Measurements from ENCODE around the gene PRM1.

Gene PRM1

GRCh38 chr16:11236461-11237254, 44.5 kb downstream of the PRM1 start:
- DNase-seq (ENCODE audit: low read depth): no peak

GRCh38 chr16:11235703-11235991, 45.5 kb downstream of the PRM1 start:
- no peak for DNase-seq (ENCODE audit: low read depth)

GRCh38 chr16:11234884-11235702, 46.0 kb downstream of the PRM1 start:
- DNase-seq (ENCODE audit: low read depth): no peak

GRCh38 chr16:11233727-11234376, 47.3 kb downstream of the PRM1 start:
- DNase-seq (ENCODE audit: low read depth): no peak

- DNase-seq (ENCODE audit: low read depth): peak; percentile 80
These were observed 48.0 kb downstream of the PRM1 start for GRCh38 chr16:11232852-11233726.

GRCh38 chr16:11232302-11232851, 48.8 kb downstream of the PRM1 start:
- DNase-seq (ENCODE audit: low read depth): no peak

GRCh38 chr16:11231367-11231970, 49.7 kb downstream of the PRM1 start:
- no peak for DNase-seq (ENCODE audit: low read depth)

Data from stimulated activated CD8-positive, alpha-beta memory T cell treated with anti-CD3 and anti-CD28 coated beads, Interleukin-7, amount 100 ng/mL, for 24 hours (primary cell).